Measurements from ENCODE around the gene ZNF385A.
"Not testable (repeated sequence)": the region's sequence is repeated elsewhere in the genome, so short reads cannot be mapped to it uniquely, and the experiment has no call there.

ZNF385A gene

DNA sequence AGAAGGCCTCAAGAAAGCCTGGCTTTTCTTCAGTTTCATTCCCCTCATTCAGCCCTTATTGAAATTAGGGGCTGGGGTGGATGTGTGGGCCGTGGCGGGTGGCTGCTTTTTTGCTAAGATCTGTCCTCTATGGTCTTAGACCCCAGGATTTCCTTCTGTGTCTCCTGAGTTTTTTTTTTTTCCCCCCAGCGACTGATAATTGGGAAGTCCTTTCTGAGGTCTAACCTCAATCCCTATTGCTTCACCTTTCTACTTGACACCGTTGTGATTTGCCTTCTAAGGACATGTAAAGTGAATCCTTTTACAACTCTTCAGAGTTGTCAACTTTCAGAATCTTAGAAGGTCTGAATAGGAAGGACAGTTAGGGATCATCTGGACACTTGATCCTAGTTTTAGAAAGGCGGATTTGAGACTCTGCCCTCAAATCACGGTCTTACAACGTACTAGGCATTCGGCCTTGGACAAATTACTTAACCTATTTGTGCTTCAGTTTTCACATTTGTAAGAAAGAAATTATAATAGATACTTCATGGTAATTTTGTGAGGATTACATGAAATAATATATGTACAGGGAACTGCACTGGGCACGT is 24.7 kb downstream of the ZNF385A start:
- no peaks in the 10 kb centered on the region for H3K36me3 ChIP-seq (ENCODE audit: insufficient read depth, low read length)
- WGBS = 58% methylated on average over 9 of the region's 9 CpGs
- H3K4me1 ChIP-seq (ENCODE audit: insufficient read depth, low read length) = peaks cover 50% of the 10 kb centered on the region

GRCh38 chr12:54358945-54359761 is 25.4 kb downstream of the ZNF385A start:
- peak overlapping the region; percentile 65 for H3K9ac ChIP-seq (ENCODE audit: low read depth, low read length)
- no peaks in the 10 kb centered on the region for H3K27me3 ChIP-seq (ENCODE audit: insufficient read depth, low read length)
- H3K36me3 ChIP-seq (ENCODE audit: insufficient read depth, low read length) = no peaks in the 10 kb centered on the region
- H3K9me3 ChIP-seq (ENCODE audit: insufficient read depth, low read depth, low read length) = no peaks in the 10 kb centered on the region
- 2% methylated on average over 33 of the region's 40 CpGs for WGBS
- H3K27ac ChIP-seq (ENCODE audit: low read depth, low read length) = peak overlapping the region; percentile 74
- peaks cover 53% of the 10 kb centered on the region for H3K4me1 ChIP-seq (ENCODE audit: insufficient read depth, low read length)
- H3K4me3 ChIP-seq (ENCODE audit: low read length) = peak overlapping the region; percentile 71

More for the DNA sequence above, 24.7 kb downstream of the ZNF385A start:
- Histone ChIP-seq H3K27ac (ENCODE audit: low read depth, low read length) (peak overlapping the region; percentile 37), H3K4me3 (ENCODE audit: low read length) (peak overlapping the region; percentile 66), H3K9ac (ENCODE audit: low read depth, low read length) (peak overlapping the region; percentile 40; the same call in 1 of the 2 replicates), H3K27me3 (ENCODE audit: insufficient read depth, low read length) (no peaks in the 10 kb centered on the region), H3K9me3 (ENCODE audit: insufficient read depth, low read depth, low read length) (no peaks in the 10 kb centered on the region)

GRCh38 chr12:54358191-54358944 is 26.2 kb downstream of the ZNF385A start:
- H3K9me3 ChIP-seq (ENCODE audit: insufficient read depth, low read depth, low read length) = no peaks in the 10 kb centered on the region
- no peaks in the 10 kb centered on the region for H3K36me3 ChIP-seq (ENCODE audit: insufficient read depth, low read length)
- H3K9ac ChIP-seq (ENCODE audit: low read depth, low read length) = peak overlapping the region; percentile 65
- peak overlapping the region; percentile 74; the same call in 1 of the 2 replicates for H3K27ac ChIP-seq (ENCODE audit: low read depth, low read length)
- peaks cover 57% of the 10 kb centered on the region for H3K4me1 ChIP-seq (ENCODE audit: insufficient read depth, low read length)
- 4% methylated on average over 15 of the region's 15 CpGs for WGBS
- peak overlapping the region; percentile 71 for H3K4me3 ChIP-seq (ENCODE audit: low read length)
- no peaks in the 10 kb centered on the region for H3K27me3 ChIP-seq (ENCODE audit: insufficient read depth, low read length)

DNA sequence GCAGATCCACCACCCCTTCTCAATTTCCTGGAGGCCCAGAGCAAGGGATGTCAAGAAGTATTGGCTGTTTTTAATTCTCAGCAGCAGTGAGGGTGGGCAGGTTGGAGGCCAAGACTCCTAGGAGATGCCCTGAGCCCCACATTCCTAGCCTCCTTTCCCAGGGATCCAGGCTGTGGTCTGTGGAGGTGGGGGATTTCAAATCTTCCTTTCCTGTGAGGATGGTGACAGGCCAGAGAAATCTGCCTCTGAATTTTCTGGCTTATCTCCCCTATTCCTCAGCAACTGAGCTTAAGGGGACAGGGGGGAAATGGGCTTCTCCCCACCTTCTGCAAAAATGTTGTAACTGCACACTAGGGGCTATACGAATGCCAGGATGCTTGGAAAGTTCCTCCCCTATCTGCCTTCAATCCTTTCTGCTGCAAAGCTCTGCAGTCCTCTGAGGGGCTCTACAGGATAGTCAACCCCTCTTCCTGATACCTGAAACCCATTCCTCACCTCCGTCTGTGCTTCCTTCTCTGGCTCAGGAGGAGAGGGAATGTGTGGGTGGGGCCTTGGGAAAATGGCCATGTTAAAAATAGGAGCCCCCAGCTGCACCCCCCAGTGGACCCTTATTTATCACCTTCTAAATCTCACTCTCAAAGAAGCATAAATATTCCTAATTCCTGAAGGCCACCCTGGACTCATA is 26.9 kb downstream of the ZNF385A start:
- Histone ChIP-seq H3K27ac (ENCODE audit: low read depth, low read length) (peak overlapping the region; percentile 1; the same call in 1 of the 2 replicates), H3K9ac (ENCODE audit: low read depth, low read length) (peak overlapping the region; percentile 65; the same call in 1 of the 2 replicates), H3K4me3 (ENCODE audit: low read length) (peak overlapping the region; percentile 71), H3K27me3 (ENCODE audit: insufficient read depth, low read length) (no peaks in the 10 kb centered on the region), H3K4me1 (ENCODE audit: insufficient read depth, low read length) (peaks cover 63% of the 10 kb centered on the region), H3K36me3 (ENCODE audit: insufficient read depth, low read length) (no peaks in the 10 kb centered on the region), H3K9me3 (ENCODE audit: insufficient read depth, low read depth, low read length) (no peaks in the 10 kb centered on the region)
- WGBS = 40% methylated on average over 1 of the region's 2 CpGs

DNA sequence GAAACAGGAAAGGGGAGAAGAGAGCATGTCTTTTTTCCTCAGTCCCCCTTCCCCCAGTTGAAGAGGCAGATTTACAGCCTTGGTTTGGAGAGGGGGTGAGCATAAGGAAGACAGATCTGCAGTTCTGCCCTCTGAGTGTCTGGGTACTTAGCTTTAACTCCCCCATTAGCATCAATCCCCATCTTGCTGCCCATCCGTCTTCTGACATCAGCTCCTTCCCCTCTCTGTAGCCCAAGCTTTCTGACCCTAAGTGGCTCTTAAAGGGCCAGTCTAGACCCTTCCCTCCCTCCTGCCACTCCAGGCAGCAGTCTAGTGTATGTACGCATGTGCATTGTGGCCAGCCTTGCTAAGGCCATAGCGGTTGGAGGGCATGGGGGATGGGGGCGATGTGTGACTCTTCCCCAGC is 27.6 kb downstream of the ZNF385A start:
- Histone ChIP-seq H3K4me3 (ENCODE audit: low read length) (peak overlapping the region; percentile 71), H3K4me1 (ENCODE audit: insufficient read depth, low read length) (peaks cover 68% of the 10 kb centered on the region), H3K36me3 (ENCODE audit: insufficient read depth, low read length) (no peaks in the 10 kb centered on the region), H3K9ac (ENCODE audit: low read depth, low read length) (peak overlapping the region; percentile 43), H3K27me3 (ENCODE audit: insufficient read depth, low read length) (peaks cover under 1% of the 10 kb centered on the region; the same call in 1 of the 2 replicates), H3K9me3 (ENCODE audit: insufficient read depth, low read depth, low read length) (no peaks in the 10 kb centered on the region), H3K27ac (ENCODE audit: low read depth, low read length) (peak overlapping the region; percentile 75; the same call in 1 of the 2 replicates)
- 49% methylated on average over 4 of the region's 4 CpGs for WGBS

GRCh38 chr12:54356228-54356627 is 28.3 kb downstream of the ZNF385A start:
- H3K36me3 ChIP-seq (ENCODE audit: insufficient read depth, low read length) = no peaks in the 10 kb centered on the region
- peak overlapping the region; percentile 63 for H3K9ac ChIP-seq (ENCODE audit: low read depth, low read length)
- peaks cover 75% of the 10 kb centered on the region for H3K4me1 ChIP-seq (ENCODE audit: insufficient read depth, low read length)
- peak overlapping the region; percentile 71; the same call in 1 of the 2 replicates for H3K4me3 ChIP-seq (ENCODE audit: low read length)
- no peaks in the 10 kb centered on the region for H3K9me3 ChIP-seq (ENCODE audit: insufficient read depth, low read depth, low read length)
- 78% methylated on average over 3 of the region's 3 CpGs for WGBS
- peak overlapping the region; percentile 75 for H3K27ac ChIP-seq (ENCODE audit: low read depth, low read length)
- H3K27me3 ChIP-seq (ENCODE audit: insufficient read depth, low read length) = peaks cover 8% of the 10 kb centered on the region; the same call in 1 of the 2 replicates

GRCh38 chr12:54355104-54355815 is 29.3 kb downstream of the ZNF385A start:
- WGBS = 67% methylated on average over 6 of the region's 6 CpGs
- Histone ChIP-seq H3K9me3 (ENCODE audit: insufficient read depth, low read depth, low read length) (no peaks in the 10 kb centered on the region), H3K36me3 (ENCODE audit: insufficient read depth, low read length) (no peaks in the 10 kb centered on the region), H3K4me3 (ENCODE audit: low read length) (no peak overlapping the region; the same call in 1 of the 2 replicates), H3K4me1 (ENCODE audit: insufficient read depth, low read length) (peaks cover 79% of the 10 kb centered on the region), H3K27me3 (ENCODE audit: insufficient read depth, low read length) (peaks cover 8% of the 10 kb centered on the region; the same call in 1 of the 2 replicates), H3K9ac (ENCODE audit: low read depth, low read length) (peak overlapping the region; percentile 63; the same call in 1 of the 2 replicates), H3K27ac (ENCODE audit: low read depth, low read length) (peak overlapping the region; percentile 75)

DNA sequence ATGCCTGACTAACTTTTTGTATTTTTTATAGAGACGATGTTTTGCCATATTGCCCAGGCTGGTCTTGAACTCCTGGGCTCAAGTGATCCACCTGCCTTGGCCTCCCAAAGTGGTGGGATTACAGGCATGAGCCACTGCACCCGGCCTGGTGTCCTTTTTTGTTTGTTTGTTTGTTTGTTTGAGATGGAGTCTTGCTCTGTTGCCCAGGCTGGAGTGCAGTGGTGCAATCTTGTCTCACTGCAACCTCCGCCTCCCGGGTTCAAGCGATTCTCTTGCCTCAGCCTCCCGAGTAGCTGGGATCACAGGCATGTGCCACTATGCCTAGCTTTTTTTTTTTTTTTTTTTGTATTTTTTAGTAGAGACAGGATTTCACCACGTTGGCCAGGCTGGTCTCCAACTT is 30.3 kb downstream of the ZNF385A start:
- H3K4me3 ChIP-seq (ENCODE audit: low read length); H3K27me3 ChIP-seq (ENCODE audit: insufficient read depth, low read length); H3K36me3 ChIP-seq (ENCODE audit: insufficient read depth, low read length); H3K27ac ChIP-seq (ENCODE audit: low read depth, low read length); H3K9ac ChIP-seq (ENCODE audit: low read depth, low read length); H3K9me3 ChIP-seq (ENCODE audit: insufficient read depth, low read depth, low read length): not testable (repeated sequence)
- 85% methylated on average over 7 of the region's 7 CpGs for WGBS
- peaks cover 79% of the 10 kb centered on the region for H3K4me1 ChIP-seq (ENCODE audit: insufficient read depth, low read length)

DNA sequence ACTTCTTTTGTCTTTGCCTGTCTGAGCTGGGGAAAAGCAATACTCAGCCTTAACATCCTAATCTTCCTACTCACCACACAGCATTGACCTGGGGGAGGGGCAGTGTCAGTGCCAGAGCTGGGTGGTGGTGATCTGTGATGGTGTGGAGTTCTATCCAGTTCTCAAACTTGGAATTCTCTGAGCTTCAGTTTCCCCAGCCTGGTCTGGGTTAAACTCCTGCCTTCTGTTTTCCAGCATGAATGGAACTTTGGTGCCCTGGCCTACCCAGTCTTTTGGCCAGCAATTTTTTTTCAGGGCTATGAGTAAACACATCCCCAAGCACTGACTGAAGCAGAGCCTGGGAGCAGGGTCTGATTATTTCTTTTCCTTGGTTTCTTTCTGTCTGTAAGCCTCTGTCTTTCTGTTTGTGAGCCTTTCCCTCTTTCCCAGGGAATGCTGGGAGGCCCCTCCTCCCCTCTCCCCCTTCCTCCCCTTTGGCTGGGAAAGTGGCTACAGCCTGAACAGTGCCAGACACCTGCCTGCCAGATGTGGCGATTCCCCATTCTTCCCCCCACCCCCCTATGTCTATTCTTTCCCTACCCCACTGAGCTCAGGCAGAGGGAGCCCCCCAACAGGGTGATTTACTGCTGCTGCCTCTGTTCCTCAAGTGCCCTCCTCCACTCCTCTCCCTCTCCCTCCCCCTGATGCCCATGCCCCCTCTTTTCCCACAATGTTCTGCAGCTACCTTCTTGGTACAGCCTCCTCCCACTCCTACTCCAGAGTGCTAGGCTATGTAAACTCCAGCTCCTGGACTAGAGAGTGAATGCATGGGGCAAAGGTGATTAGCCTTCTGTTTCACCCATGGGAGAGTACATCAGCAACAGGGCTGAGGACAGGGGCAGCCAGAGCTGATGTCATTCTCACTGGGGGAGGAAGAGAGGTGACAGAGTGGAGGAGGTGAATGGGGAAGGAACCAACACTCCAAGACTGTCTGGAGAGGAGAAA is 31.4 kb downstream of the ZNF385A start:
- WGBS = 52% methylated on average over 1 of the region's 1 CpG
- Histone ChIP-seq H3K27me3 (ENCODE audit: insufficient read depth, low read length) (peaks cover 8% of the 10 kb centered on the region; the same call in 1 of the 2 replicates), H3K36me3 (ENCODE audit: insufficient read depth, low read length) (peaks cover 16% of the 10 kb centered on the region), H3K4me3 (ENCODE audit: low read length) (peak overlapping the region; percentile 56), H3K27ac (ENCODE audit: low read depth, low read length) (peak overlapping the region; percentile 59; the same call in 1 of the 2 replicates), H3K9ac (ENCODE audit: low read depth, low read length) (peak overlapping the region; percentile 78; the same call in 1 of the 2 replicates), H3K4me1 (ENCODE audit: insufficient read depth, low read length) (peaks cover 75% of the 10 kb centered on the region), H3K9me3 (ENCODE audit: insufficient read depth, low read depth, low read length) (no peaks in the 10 kb centered on the region)

Measured in HUES64 (cell line).